ENCODE measurements around the gene ARSH.
"Not testable (repeated sequence)": the region's sequence is repeated elsewhere in the genome, so short reads cannot be mapped to it uniquely, and the experiment has no call there.

Gene ARSH

DNA sequence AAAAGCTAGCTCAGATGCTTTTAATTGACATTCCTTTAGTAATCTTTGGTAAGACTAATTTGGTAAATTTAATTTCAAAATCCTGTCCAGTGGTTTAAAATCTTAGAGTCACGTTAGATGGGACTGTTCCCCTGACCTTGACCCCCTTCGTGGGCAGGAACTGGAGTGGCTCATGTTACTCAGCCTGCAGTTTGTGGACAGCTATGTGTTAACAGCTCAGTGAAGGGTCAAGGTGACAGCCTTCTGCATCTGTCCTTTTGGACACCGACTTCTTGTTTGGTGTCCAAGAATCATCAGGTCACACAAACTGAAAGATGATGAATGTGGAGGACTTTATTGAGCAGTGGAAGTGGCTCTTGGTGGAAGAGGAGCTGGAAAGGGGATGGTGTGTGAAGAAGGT, 37.9 kb downstream of the ARSH start:
- DNase-seq, result no peak

DNA sequence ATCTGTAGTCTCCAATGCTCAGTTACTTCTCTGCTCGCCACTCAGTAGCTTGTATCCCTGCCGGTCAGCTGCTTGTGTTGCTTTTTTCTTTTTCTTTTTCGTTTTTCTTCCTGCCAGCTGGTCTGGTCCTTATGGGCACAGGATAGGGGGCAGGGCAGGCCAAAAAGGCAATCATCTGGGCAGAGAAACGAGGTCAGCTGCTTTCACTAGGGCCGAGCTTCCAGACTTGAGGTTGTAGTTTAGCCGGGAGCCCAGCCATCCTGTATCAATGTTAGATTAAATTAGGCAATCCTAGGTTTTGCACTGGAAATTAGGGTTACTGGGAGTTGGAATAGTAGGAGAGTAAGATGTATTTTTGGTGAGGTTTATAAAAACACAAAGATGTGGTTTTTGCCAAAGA, 38.3 kb downstream of the ARSH start:
- DNase-seq, result no peak

DNA sequence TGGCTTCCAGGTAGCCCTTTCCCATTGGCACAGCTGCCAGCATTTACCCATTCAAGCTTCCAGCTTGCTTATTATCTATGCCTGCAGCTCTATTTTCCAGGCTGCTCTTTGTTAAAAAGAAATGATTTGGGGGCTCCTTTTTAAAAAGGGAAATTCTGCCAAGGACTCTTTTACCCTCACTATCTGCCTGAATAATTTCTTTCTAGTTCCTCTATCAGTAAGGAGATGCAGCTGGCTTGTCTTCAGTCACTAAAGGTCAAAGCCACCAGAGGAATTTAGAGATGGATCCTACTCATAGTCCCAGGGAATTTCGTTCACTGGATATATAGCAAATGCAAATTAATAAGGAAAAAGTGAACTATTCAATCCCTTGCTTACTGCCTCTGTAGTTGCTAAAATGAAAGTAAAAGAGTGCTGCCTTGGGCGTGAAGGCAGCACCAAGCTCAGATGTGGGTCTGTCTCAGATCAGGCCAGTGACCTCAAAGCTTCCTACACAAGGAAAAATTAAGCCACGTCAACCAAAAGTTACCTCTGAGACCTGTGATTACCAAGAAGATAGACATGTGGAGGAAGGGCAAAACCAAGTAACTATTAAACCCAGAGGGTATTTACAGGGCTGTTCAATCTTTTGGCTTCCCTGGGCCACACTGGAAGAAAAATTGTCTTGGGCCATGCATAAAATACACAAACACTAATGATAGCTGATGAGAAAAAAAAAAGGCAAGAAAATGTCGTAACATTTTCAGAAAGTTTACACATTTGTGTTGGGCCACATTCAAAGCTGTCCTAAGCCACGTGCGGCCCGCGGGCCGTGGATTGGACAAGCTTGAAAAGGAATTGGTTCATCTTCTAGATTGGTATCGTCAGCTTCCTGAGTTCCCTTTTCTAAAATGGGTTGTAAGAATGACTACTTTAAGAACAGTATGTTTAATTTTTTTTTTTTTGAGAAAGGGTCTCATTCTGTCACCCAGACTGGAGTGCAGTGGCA, 40.2 kb downstream of the ARSH start:
- DNase-seq, result no peak

DNA sequence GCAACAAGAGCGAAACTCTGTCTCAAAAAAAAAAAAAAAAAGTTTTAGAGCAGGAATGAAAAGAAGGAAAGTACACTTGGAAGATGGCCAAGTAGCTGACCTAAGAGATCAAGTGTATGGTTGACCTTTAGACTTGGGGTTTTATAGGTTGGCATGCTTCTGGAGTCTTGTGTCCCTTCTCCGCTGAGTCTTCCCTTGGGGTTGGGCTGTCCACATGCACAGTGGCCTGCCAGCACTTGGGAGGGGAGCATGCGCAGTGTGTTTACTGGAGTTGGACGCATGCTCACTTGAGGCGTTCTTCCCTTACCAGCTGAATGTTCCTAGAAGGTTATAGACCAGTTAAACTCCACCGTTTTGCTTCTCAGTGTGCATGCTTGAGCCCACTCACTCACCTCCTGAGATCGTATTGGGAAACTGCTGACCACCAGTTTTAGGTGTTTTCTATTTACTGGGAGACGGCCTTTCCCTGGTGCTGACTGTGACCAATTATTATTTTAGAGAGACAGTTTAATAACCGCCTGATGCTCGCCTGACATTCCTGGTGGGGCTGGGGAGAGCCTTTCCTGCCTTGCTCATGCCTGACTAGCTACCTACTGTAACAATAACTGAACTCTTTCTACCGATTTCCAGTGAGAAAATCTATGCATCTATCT, 44.3 kb downstream of the ARSH start:
- not testable (repeated sequence) for DNase-seq

DNA sequence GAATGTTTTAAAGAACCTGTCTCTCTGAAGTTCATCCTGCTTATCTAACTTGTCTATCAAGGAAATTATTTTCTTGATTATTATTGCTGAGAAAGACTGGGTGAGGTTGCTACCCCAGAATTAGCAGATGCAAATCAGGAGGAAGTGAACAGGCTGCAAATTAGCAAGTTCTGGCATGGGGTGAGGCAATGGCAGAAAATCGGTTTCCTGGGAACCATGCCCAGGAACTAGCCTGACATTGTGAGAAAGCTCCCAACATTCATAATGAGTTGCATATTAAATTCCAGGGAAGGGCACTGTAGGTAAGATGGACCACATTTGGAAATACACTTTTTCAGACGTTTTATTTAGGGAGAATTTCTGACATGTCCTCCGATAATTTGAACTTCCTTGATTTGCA, 46.5 kb downstream of the ARSH start:
- no peak for DNase-seq

DNA sequence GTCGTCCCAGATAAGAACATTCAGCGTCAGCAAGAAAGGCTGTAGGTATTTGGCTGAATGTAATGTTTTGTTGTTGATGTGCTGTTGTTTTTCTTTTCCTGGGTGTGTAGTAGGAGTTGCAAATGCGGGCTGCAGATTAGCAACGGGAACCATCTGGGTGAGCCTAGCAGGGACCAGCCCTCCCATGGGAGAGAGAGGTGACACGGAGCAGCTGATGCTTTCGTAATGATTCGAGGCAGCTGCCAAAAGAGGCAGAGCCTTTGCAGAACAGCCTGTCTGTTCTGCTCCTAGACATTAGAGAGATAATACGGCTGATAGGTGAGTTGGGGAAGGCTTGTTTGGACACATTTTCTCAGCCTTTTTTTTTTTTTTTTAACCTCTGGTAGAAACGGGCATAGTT, 60.2 kb downstream of the ARSH start:
- DNase-seq, result peak; percentile 5

DNA sequence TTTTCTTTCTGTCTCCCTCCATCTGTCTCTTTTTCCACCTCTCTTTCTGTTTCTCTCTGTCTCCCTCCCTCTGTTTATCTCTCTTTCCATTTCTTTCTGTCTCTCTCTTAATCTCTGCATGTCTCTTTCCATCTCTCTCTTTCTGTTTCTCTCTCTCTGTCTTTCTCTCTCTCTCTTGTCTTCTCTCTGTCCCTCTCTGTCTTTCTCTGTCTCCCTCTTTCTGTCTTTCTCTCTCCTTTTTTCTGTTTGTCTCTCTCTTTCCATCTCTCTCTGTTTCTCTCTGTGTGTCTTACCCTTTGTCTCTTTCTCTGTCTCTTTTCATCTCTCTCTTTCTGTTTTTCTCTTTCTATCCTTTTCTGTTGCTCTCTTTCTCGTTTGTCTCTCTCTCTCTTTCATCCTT, 69.6 kb downstream of the ARSH start:
- DNase-seq, result no peak

DNA sequence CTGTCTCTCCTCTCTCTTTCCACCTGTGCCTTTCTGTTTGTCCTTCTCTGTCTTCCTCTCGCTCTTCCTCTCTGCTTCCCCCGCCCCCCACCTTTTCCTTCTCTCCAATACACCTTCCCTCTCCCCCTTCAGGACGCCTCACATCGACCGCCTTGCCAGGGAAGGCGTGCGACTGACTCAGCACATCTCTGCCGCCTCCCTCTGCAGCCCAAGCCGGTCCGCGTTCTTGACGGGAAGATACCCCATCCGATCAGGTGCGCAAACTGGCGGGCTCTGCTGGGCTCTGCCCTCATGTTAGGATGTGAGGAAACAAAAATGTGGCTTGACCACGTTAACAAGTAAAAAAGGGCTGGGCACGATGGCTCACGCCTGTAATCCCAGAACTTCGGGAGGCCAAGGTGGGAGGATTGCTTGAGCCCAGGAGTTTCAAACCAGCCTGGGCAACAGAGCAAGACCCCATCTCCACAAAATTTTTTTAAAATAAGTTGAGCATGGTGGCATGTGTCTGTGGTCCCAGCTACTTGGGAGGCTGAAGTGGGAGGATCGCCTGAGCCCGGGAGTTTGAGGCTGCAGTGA, 70.2 kb downstream of the ARSH start:
- DNase-seq, result no peak
